Fibroblast of the conjunctiva (primary cell): Measurements from ENCODE around the gene CCL22.
A peak's percentile ranks its signal among the peaks of the same experiment; 100 is the strongest.

Experiments used
- DNase-seq: peaks from one replicate; pipeline ENCODE4 v3.0.0-alpha.2; 2010; ENCODE audit warnings: low read depth

Gene CCL22

GRCh38 chr16:57376313-57376818, 17.8 kb downstream of the CCL22 start:
- no peak for DNase-seq

- DNase-seq = no peak
Measured at GRCh38 chr16:57377080-57377841, 18.7 kb downstream of the CCL22 start.

- DNase-seq = no peak
Measured at GRCh38 chr16:57379579-57379978, 21.0 kb downstream of the CCL22 start.

- DNase-seq = no peak
Measured at GRCh38 chr16:57380671-57381462, 22.3 kb downstream of the CCL22 start.

GRCh38 chr16:57381791-57382534, 23.4 kb downstream of the CCL22 start:
- no peak for DNase-seq

GRCh38 chr16:57382535-57383275, 24.1 kb downstream of the CCL22 start:
- DNase-seq = no peak

- no peak for DNase-seq
Measured at GRCh38 chr16:57383276-57384247, 25.0 kb downstream of the CCL22 start.

GRCh38 chr16:57384248-57385070, 25.9 kb downstream of the CCL22 start:
- DNase-seq = no peak

- DNase-seq = no peak
Measured at GRCh38 chr16:57385083-57385482, 26.5 kb downstream of the CCL22 start.

- peak; percentile 59 for DNase-seq
Measured at GRCh38 chr16:57386381-57386951, 27.9 kb downstream of the CCL22 start.

- no peak for DNase-seq
Measured at GRCh38 chr16:57387598-57388354, 29.2 kb downstream of the CCL22 start.

- no peak for DNase-seq
Measured at GRCh38 chr16:57388359-57389086, 29.9 kb downstream of the CCL22 start.

GRCh38 chr16:57389087-57389468, 30.5 kb downstream of the CCL22 start:
- no peak for DNase-seq

- DNase-seq = no peak
Measured at GRCh38 chr16:57390636-57391295, 32.2 kb downstream of the CCL22 start.

GRCh38 chr16:57391300-57391699, 32.7 kb downstream of the CCL22 start:
- DNase-seq = no peak

- no peak for DNase-seq
Measured at GRCh38 chr16:57391708-57392107, 33.1 kb downstream of the CCL22 start.

GRCh38 chr16:57392694-57393093, 34.1 kb downstream of the CCL22 start:
- DNase-seq = no peak
